Endothelial cell of umbilical vein (primary cell): ENCODE results near the gene RAX. TPM values are rescaled to one million over a fixed set of nuclear protein-coding genes. Genes with fewer than 3 reads are reported as not detected.

Experiments used
- BruUV-seq: library from RNA; stranded (reverse); fragments of 400-500 nt; replicated peaks from 2 replicates; lab custom pipeline; 2021; lab: Mats Ljungman, UMichigan
- CTCF ChIA-PET: fragments of 300-600, 350-600 bp; sonication (Branson Sonifier 250); formaldehyde crosslinking; loops from one replicate; lab custom pipeline; 2021; ENCODE audit warnings: antibody characterized with exemption, inconsistent platforms; lab: Charles Lee
- POLR2A ChIA-PET: fragments of 300-600, 350-600 bp; sonication (Branson Sonifier 250); formaldehyde crosslinking; loops from one replicate; lab custom pipeline; 2021; ENCODE audit warnings: antibody characterized with exemption, inconsistent platforms; lab: Charles Lee
- DNase-seq: peaks from one replicate; pipeline ENCODE4 v3.0.0-alpha.2; 2011; ENCODE audit warnings: low read depth, low spot score
- FAIRE-seq: peaks from 2 replicates; lab custom pipeline; 2011; peaks lifted over from hg19 to GRCh38; lab: Jason Lieb, UNC
- H2AFZ ChIP-seq: 2 replicates; pipeline ENCODE4 v1.6.0; 2012; ENCODE audit warnings: low read depth, low read length, control low read depth, inconsistent platforms
- H3K27ac ChIP-seq: 2 replicates; pipeline ENCODE4 v1.5.1; 2011; ENCODE audit warnings: low read depth, mild to moderate bottlenecking, control low read depth, low read length, moderate library complexity; ENCODE audit not compliant: insufficient read depth
- H3K27me3 ChIP-seq, 2 experiments: 2 replicates each; pipeline versions ENCODE4 v1.6.0 to v1.6.1; 2011; ENCODE audit warnings: low read length in 2 of 2, mixed read lengths in 1 of 2; ENCODE audit not compliant: control insufficient read depth in 2 of 2, insufficient read depth in 2 of 2
- H3K36me3 ChIP-seq, 2 experiments: 2 replicates in 1 of 2; 3 replicates in 1 of 2; pipeline ENCODE4 v1.5.1; 2011; ENCODE audit warnings: low read length in 2 of 2, mild to moderate bottlenecking in 1 of 2, moderate library complexity in 1 of 2; ENCODE audit not compliant: control insufficient read depth in 2 of 2, insufficient read depth in 2 of 2; ENCODE audit errors: extremely low read depth in 1 of 2
- H3K4me1 ChIP-seq: 3 replicates; pipeline ENCODE4 v1.5.1; 2011; ENCODE audit warnings: mild to moderate bottlenecking, low read length; ENCODE audit not compliant: control insufficient read depth, insufficient read depth; ENCODE audit errors: extremely low read depth
- H3K4me2 ChIP-seq: 2 replicates; pipeline ENCODE4 v1.6.1; 2011; ENCODE audit warnings: low read length, control low read depth, mixed read lengths; ENCODE audit not compliant: insufficient read depth
- H3K4me3 ChIP-seq, 3 experiments: fragments of 200-600 bp in 1 of 3; sonication (generic), shearing (Covaris generic) in 1 of 3; replicated peaks in 1 of 3; 2 replicates each; pipeline ENCODE4 v1.5.1; 2011 to 2016; ENCODE audit warnings: control low read depth in 3 of 3, low read length in 3 of 3, mild to moderate bottlenecking in 2 of 3, inconsistent platforms in 1 of 3, low read depth in 1 of 3, moderate library complexity in 1 of 3; ENCODE audit not compliant: insufficient read depth in 1 of 3
- H3K79me2 ChIP-seq: 2 replicates; pipeline ENCODE4 v1.6.0; 2012; ENCODE audit warnings: low read length, inconsistent platforms; ENCODE audit not compliant: control insufficient read depth, insufficient read depth
- H3K9ac ChIP-seq: replicated peaks from 2 replicates; pipeline ENCODE3; 2011; ENCODE audit warnings: low read length, control low read depth; ENCODE audit not compliant: insufficient read depth; ENCODE audit errors: extremely low read depth
- H3K9me1 ChIP-seq: replicated peaks from 3 replicates; pipeline ENCODE4 v1.6.0; 2011; ENCODE audit warnings: mild to moderate bottlenecking, low read length; ENCODE audit not compliant: control insufficient read depth, insufficient read depth; ENCODE audit errors: extremely low read depth
- H3K9me3 ChIP-seq: replicated peaks from 2 replicates; pipeline ENCODE4 v1.5.1; 2012; ENCODE audit warnings: low read length, inconsistent platforms; ENCODE audit not compliant: control insufficient read depth, insufficient read depth
- H4K20me1 ChIP-seq: replicated peaks from 2 replicates; pipeline ENCODE3; 2011; ENCODE audit warnings: mild to moderate bottlenecking, low read length; ENCODE audit not compliant: control insufficient read depth, insufficient read depth; ENCODE audit errors: extremely low read depth
- GATA2 ChIP-seq: IDR thresholded peaks from 2 replicates; pipeline ENCODE4 v1.7.0; 2011; ENCODE audit warnings: low read depth, mild to moderate bottlenecking, moderate library complexity, mixed read lengths, low read length; ENCODE audit not compliant: insufficient read length, insufficient read depth
- JUN ChIP-seq: IDR thresholded peaks from 2 replicates; pipeline ENCODE4 v1.6.1; 2011; ENCODE audit warnings: borderline replicate concordance, low read depth; ENCODE audit not compliant: insufficient read length, insufficient read depth
- MYC ChIP-seq: IDR thresholded peaks from one replicate; pipeline ENCODE4 v1.6.1; 2011; ENCODE audit warnings: mild to moderate bottlenecking, low read depth, low read length
- POLR2A ChIP-seq: IDR thresholded peaks from 2 replicates; pipeline ENCODE4 v1.6.1; 2012; ENCODE audit warnings: low read depth, mild to moderate bottlenecking, control low read depth, low read length
- POLR2AphosphoS5 ChIP-seq: IDR thresholded peaks from 2 replicates; pipeline ENCODE4 v1.6.1; 2012; ENCODE audit warnings: low read depth, mild to moderate bottlenecking, control low read depth, low read length, moderate library complexity; ENCODE audit not compliant: insufficient read depth
- dilution Hi-C: fragments of 300-500 bp; cut with MboI; formaldehyde crosslinking; loops from one replicate; pipeline ENCODE4 v1.15.0; 2019; ENCODE audit warnings: low sequenced_read_pairs; ENCODE audit not compliant: extremely low pct_ligation_motif_present
- intact Hi-C: fragments of 100-400 bp; cut with micrococcal nuclease; formaldehyde crosslinking; loops from one replicate; pipeline ENCODE4 v1.10.0; 2022
- polyA plus RNA-seq, 4 experiments: library from polyadenylated mRNA; depleted of rRNA in 3 of 4; stranded (reverse) in 3 of 4; unstranded in 1 of 4; fragments of >200 nt; gene quantifications; 2 replicates each; pipeline versions ENCODE4 v1.2.1 to v1.2.3, GENCODE V29; 2011 to 2012; ENCODE audit warnings: missing spikeins in 1 of 4
- total RNA-seq: library from RNA; stranded (reverse); gene quantifications from 2 replicates; pipeline ENCODE4 v1.2.3, GENCODE V29; 2021
- TF ChIP-seq, protein P1 (sequence below), 2 donors: IDR thresholded peaks; 1 replicate in 1 of 2; 2 replicates in 1 of 2; pipeline ENCODE4 v1.5.1; 2011; ENCODE audit warnings: low read length in 2 of 2, mild to moderate bottlenecking in 2 of 2, moderate library complexity in 2 of 2, control low read depth in 1 of 2, inconsistent platforms in 1 of 2, low read depth in 1 of 2; ENCODE audit not compliant: insufficient read depth in 1 of 2; ENCODE audit errors: extremely low read depth in 1 of 2
- TF ChIP-seq, protein P2 (sequence below): IDR thresholded peaks from 2 replicates; pipeline ENCODE4 v1.6.1; 2011; ENCODE audit not compliant: insufficient read depth, insufficient read length

The RAX gene
- total and polyA plus RNA-seq, 2 donors (not counting 3 experiments of a cell fraction or from before 2014, with no cell fraction given), result not detected

DNA sequence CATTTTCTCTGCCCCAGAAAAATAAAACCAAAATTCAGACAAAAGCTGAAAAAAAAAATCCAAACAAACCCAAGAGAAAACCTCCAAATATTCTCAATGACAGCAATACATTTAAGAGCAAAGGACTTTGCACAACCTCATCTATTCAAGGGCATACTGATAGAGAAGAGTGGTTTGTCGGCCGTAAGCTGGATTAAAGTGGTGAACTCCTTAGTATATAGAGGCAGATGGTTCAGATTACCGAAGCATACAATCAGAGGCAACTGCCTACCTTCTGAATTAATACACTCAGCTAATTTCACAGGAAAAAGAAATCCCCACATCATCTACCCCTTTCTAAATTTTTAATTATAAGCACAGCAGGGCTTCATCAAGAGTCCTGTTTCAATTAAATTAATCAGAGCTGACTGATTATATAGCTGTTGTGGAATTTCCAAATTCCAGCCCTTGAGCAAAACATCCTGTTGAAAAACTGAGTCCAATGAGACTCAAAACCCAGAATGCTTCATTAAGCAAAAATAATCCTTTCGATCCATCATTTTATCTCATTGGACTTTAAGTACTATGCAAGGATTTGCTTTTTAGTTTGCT, 45.3 kb upstream of the RAX start, which contains the start of gene CPLX4:
CPLX4 (minus strand) TSS at position 190 of the 591 bp plus-strand sequence; CDS start at position 3, 187 bp downstream.
- FAIRE-seq, result no peak
- TF ChIP-seq POLR2A (no peak), GATA2 (no peak), POLR2AphosphoS5 (no peak), JUN (no peak), MYC (no peak)
- TF ChIP-seq, protein P1, sequence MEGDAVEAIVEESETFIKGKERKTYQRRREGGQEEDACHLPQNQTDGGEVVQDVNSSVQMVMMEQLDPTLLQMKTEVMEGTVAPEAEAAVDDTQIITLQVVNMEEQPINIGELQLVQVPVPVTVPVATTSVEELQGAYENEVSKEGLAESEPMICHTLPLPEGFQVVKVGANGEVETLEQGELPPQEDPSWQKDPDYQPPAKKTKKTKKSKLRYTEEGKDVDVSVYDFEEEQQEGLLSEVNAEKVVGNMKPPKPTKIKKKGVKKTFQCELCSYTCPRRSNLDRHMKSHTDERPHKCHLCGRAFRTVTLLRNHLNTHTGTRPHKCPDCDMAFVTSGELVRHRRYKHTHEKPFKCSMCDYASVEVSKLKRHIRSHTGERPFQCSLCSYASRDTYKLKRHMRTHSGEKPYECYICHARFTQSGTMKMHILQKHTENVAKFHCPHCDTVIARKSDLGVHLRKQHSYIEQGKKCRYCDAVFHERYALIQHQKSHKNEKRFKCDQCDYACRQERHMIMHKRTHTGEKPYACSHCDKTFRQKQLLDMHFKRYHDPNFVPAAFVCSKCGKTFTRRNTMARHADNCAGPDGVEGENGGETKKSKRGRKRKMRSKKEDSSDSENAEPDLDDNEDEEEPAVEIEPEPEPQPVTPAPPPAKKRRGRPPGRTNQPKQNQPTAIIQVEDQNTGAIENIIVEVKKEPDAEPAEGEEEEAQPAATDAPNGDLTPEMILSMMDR (IDR thresholded peaks at IDR 0.05; ENCODE audit: extremely low read depth in 1 of 2, insufficient read depth in 1 of 2, low read depth in 1 of 2, low read length in 2 of 2), result no peak
- TF ChIP-seq, protein P2, sequence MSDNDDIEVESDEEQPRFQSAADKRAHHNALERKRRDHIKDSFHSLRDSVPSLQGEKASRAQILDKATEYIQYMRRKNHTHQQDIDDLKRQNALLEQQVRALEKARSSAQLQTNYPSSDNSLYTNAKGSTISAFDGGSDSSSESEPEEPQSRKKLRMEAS, result no peak
- Histone ChIP-seq H3K9me1 (no peaks in the 10 kb centered on the region), H3K4me2 (no peak within 1 kb of the TSS), H3K27me3 (peaks cover 10 to 11% of the 10 kb centered on the region in 2 experiments), H4K20me1 (no peaks in the 10 kb centered on the region), H3K9ac (no peak within 1 kb of the TSS), H3K4me1 (no peaks in the 10 kb centered on the region), H3K4me3 (no peak within 1 kb of the TSS), H3K27ac (no peak within 1 kb of the TSS), H3K36me3 (no peaks in the 10 kb centered on the region), H3K79me2 (no peaks in the 10 kb centered on the region), H3K9me3 (no peaks in the 10 kb centered on the region), H2AFZ (no peak within 1 kb of the TSS)
- no TSS peak for BruUV-seq
- intact Hi-C loops (no loop called here), dilution Hi-C loops (no loop called here)
- POLR2A ChIA-PET, result no interaction called here
- DNase-seq, result no peak
- CTCF ChIA-PET, result interaction anchor here (1.1 to 2.2 kb wide), 5 partner anchors 10 to 505 kb away, joined by 3 to 15 read pairs (median 6); no protein-coding TSS in a partner anchor
